ENCODE measurements around the gene RTN4RL1. TPM values are rescaled to one million over a fixed set of nuclear protein-coding genes. Genes with fewer than 3 reads are reported as not detected.

RTN4RL1 gene
- total and polyA plus RNA-seq, 9 of the 15 experiments (the other 6 are each of a cell fraction or from before 2014, with no cell fraction given): 0.04 to 0.06 (median 0.04) TPM; not detected in 5

- H3K9me1 ChIP-seq (ENCODE audit: control insufficient read depth, insufficient read depth, low read length): no peaks in the 10 kb centered on the region
- ChIA-PET CTCF (ENCODE audit: low intra/inter-chr PET ratio) (no interaction called here), POLR2A (interaction anchor here (0.6 kb wide), 1 partner anchor 95 kb away, joined by 3 read pairs; no protein-coding TSS in a partner anchor)
- H3K27me3 ChIP-seq (ENCODE audit: control insufficient read depth in 2 of 2, insufficient read depth in 2 of 2, low read length in 2 of 2): no peaks in the 10 kb centered on the region
- H2AFZ ChIP-seq (ENCODE audit: low read depth, low read length): no peak overlapping the region
- H3K79me2 ChIP-seq (ENCODE audit: control insufficient read depth, insufficient read depth, low read length): no peaks in the 10 kb centered on the region
- no peak overlapping the region for H3K4me2 ChIP-seq (ENCODE audit: insufficient read depth, low read length)
- TF ChIP-seq RUNX1 (IDR thresholded peaks at IDR 0.05; ENCODE audit: low read depth) (no peak), HNRNPH1 (optimal IDR thresholded peaks at IDR 0.05; ENCODE audit: low read depth, low read length) (no peak), CSDE1 (IDR thresholded peaks at IDR 0.05) (no peak), ZNF408 (CRISPR knock-in tag; IDR thresholded peaks at IDR 0.05; ENCODE audit: low read depth) (no peak), NCOR1 (IDR thresholded peaks at IDR 0.05) (no peak), SIN3A (IDR thresholded peaks at IDR 0.05; ENCODE audit: borderline replicate concordance in 2 of 2, control insufficient read depth in 1 of 2, low read depth in 2 of 2, low read length in 2 of 2) (no peak), BACH1 (tag; IDR thresholded peaks at IDR 0.05) (no peak), ZNF639 (CRISPR knock-in tag; conservative IDR thresholded peaks at IDR 0.05 in 1 of 2, IDR thresholded peaks at IDR 0.05 in 1 of 2) (no peak), ZBTB7A (IDR thresholded peaks at IDR 0.05; ENCODE audit: borderline replicate concordance, control insufficient read depth, low read depth, low read length) (no peak), ZNF280B (CRISPR knock-in tag; IDR thresholded peaks at IDR 0.05) (no peak), ZNF780A (CRISPR knock-in tag; IDR thresholded peaks at IDR 0.05) (no peak), ZNF3 (CRISPR knock-in tag; IDR thresholded peaks at IDR 0.05) (no peak), ESRRB (CRISPR knock-in tag; IDR thresholded peaks at IDR 0.05; ENCODE audit: borderline replicate concordance) (no peak), PML (IDR thresholded peaks at IDR 0.05; ENCODE audit: low read length) (no peak), XRCC4 (IDR thresholded peaks at IDR 0.05; ENCODE audit: extremely low read depth, insufficient read depth, insufficient read length) (no peak), BRD4 (IDR thresholded peaks at IDR 0.05) (no peak), YBX1 (IDR thresholded peaks at IDR 0.05) (no peak), COPS2 (conservative IDR thresholded peaks at IDR 0.05) (no peak)
- peaks cover 0 to 38% of the 10 kb centered on the region in 2 experiments; a peak in 2 of 5 replicates for H3K4me1 ChIP-seq (replicated peaks in 1 of 2; ENCODE audit: control insufficient read depth in 2 of 2, insufficient read depth in 2 of 2, low read length in 2 of 2)
- no peaks in the 10 kb centered on the region for H3K9me3 ChIP-seq (replicated peaks; ENCODE audit: control insufficient read depth, insufficient read depth, low read depth, low read length)
- intact Hi-C loops (cut with micrococcal nuclease): loop anchor here (10.0 kb wide), 1 partner anchor 115 kb away; no protein-coding TSS in a partner anchor
- DNase-seq (ENCODE audit: extremely low read depth in 1 of 4, low spot score in 3 of 4) (no peak), ATAC-seq (no peak), FAIRE-seq (no peak)
- no peaks in the 10 kb centered on the region for H4K20me1 ChIP-seq (replicated peaks; ENCODE audit: control insufficient read depth, insufficient read depth, low read length)
- no TSS peak for BruUV-seq (replicated peaks)
- WGBS (ENCODE audit: insufficient coverage, low coverage, missing lambda C conversion rate): 90% methylated on average over 10 of the region's 21 CpGs
- H3K27ac ChIP-seq (ENCODE audit: extremely low read depth, low read depth, low read length): no peak overlapping the region
- H3K4me3 ChIP-seq: no peak overlapping the region
- H3K9ac ChIP-seq (ENCODE audit: insufficient read depth in 1 of 2, low read depth in 2 of 2, low read length in 2 of 2): no peak overlapping the region
- in situ Hi-C loops (cut with MboI): loop anchor here (10.0 kb wide), 1 partner anchor 185 kb away; no protein-coding TSS in a partner anchor
- peaks cover 5% of the 10 kb centered on the region; the same call in 1 of the 3 replicates for H3K36me3 ChIP-seq (ENCODE audit: control insufficient read depth, insufficient read depth, low read length)
These were observed 34.6 kb upstream of the RTN4RL1 start for GRCh38 chr17:2059547-2060384.
